ENCODE measurements around the gene SLCO1A2. TPM values are rescaled to one million over a fixed set of nuclear protein-coding genes. Genes with fewer than 3 reads are reported as not detected.

Gene SLCO1A2
- total RNA-seq, 1 experiment from 2014 or later = not detected

GRCh38 chr12:21252070-21252469, 82.6 kb downstream of the SLCO1A2 start:
- no peak for ATAC-seq
- no peak for TF ChIP-seq SIN3A (IDR thresholded peaks at IDR 0.05; ENCODE audit: borderline replicate concordance, insufficient read depth, low read depth, low read length)
- TF ChIP-seq, protein P1, sequence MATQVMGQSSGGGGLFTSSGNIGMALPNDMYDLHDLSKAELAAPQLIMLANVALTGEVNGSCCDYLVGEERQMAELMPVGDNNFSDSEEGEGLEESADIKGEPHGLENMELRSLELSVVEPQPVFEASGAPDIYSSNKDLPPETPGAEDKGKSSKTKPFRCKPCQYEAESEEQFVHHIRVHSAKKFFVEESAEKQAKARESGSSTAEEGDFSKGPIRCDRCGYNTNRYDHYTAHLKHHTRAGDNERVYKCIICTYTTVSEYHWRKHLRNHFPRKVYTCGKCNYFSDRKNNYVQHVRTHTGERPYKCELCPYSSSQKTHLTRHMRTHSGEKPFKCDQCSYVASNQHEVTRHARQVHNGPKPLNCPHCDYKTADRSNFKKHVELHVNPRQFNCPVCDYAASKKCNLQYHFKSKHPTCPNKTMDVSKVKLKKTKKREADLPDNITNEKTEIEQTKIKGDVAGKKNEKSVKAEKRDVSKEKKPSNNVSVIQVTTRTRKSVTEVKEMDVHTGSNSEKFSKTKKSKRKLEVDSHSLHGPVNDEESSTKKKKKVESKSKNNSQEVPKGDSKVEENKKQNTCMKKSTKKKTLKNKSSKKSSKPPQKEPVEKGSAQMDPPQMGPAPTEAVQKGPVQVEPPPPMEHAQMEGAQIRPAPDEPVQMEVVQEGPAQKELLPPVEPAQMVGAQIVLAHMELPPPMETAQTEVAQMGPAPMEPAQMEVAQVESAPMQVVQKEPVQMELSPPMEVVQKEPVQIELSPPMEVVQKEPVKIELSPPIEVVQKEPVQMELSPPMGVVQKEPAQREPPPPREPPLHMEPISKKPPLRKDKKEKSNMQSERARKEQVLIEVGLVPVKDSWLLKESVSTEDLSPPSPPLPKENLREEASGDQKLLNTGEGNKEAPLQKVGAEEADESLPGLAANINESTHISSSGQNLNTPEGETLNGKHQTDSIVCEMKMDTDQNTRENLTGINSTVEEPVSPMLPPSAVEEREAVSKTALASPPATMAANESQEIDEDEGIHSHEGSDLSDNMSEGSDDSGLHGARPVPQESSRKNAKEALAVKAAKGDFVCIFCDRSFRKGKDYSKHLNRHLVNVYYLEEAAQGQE (IDR thresholded peaks at IDR 0.05; ENCODE audit: insufficient read depth in 1 of 2, low read depth in 2 of 2, low read length in 1 of 2) = no peak
- no peak for TF ChIP-seq TCF7L2 (IDR thresholded peaks at IDR 0.05; ENCODE audit: low read depth, low read length)
- TF ChIP-seq, protein P2, sequence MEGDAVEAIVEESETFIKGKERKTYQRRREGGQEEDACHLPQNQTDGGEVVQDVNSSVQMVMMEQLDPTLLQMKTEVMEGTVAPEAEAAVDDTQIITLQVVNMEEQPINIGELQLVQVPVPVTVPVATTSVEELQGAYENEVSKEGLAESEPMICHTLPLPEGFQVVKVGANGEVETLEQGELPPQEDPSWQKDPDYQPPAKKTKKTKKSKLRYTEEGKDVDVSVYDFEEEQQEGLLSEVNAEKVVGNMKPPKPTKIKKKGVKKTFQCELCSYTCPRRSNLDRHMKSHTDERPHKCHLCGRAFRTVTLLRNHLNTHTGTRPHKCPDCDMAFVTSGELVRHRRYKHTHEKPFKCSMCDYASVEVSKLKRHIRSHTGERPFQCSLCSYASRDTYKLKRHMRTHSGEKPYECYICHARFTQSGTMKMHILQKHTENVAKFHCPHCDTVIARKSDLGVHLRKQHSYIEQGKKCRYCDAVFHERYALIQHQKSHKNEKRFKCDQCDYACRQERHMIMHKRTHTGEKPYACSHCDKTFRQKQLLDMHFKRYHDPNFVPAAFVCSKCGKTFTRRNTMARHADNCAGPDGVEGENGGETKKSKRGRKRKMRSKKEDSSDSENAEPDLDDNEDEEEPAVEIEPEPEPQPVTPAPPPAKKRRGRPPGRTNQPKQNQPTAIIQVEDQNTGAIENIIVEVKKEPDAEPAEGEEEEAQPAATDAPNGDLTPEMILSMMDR (IDR thresholded peaks at IDR 0.05) = no peak
- no peak for TF ChIP-seq POLR2AphosphoS5 (IDR thresholded peaks at IDR 0.05; ENCODE audit: low read depth, low read length)
- Histone ChIP-seq H3K4me1 (ENCODE audit: control insufficient read depth, insufficient read depth, low read length) (no peaks in the 10 kb centered on the region), H3K27ac (ENCODE audit: low read length) (no peak overlapping the region), H3K36me3 (ENCODE audit: control insufficient read depth, insufficient read depth, low read length) (no peaks in the 10 kb centered on the region), H3K27me3 (ENCODE audit: control insufficient read depth, insufficient read depth, low read length) (no peaks in the 10 kb centered on the region), H3K4me3 (ENCODE audit: low read depth in 2 of 2, low read length in 2 of 2) (no peak overlapping the region), H3K9me3 (ENCODE audit: control insufficient read depth, insufficient read depth, low read depth, low read length) (no peaks in the 10 kb centered on the region)
- no peak for DNase-seq (ENCODE audit: low read depth, low spot score)
- intact Hi-C loops (cut with micrococcal nuclease; ENCODE audit: unreplicated experiment) (no loop called here), in situ Hi-C loops (cut with HindIII; ENCODE audit: low pct_unique_long_range_greater_than_20kb, low sequenced_read_pairs) (no loop called here)
- no TSS peak for BruUV-seq (replicated peaks)
- POLR2A ChIA-PET = no interaction called here
- CTCF ChIA-PET = no interaction called here

GRCh38 chr12:21248679-21249078, 86.0 kb downstream of the SLCO1A2 start:
- Histone ChIP-seq H3K27ac (ENCODE audit: low read length) (no peak overlapping the region), H3K4me1 (ENCODE audit: control insufficient read depth, insufficient read depth, low read length) (no peaks in the 10 kb centered on the region), H3K27me3 (ENCODE audit: control insufficient read depth, insufficient read depth, low read length) (no peaks in the 10 kb centered on the region), H3K36me3 (ENCODE audit: control insufficient read depth, insufficient read depth, low read length) (no peaks in the 10 kb centered on the region), H3K9me3 (ENCODE audit: control insufficient read depth, insufficient read depth, low read depth, low read length) (no peaks in the 10 kb centered on the region), H3K4me3 (ENCODE audit: low read depth in 2 of 2, low read length in 2 of 2) (no peak overlapping the region)
- in situ Hi-C loops (cut with HindIII; ENCODE audit: low pct_unique_long_range_greater_than_20kb, low sequenced_read_pairs) = no loop called here
- DNase-seq (ENCODE audit: low read depth, low spot score) (no peak), ATAC-seq (no peak)
- intact Hi-C loops (cut with micrococcal nuclease; ENCODE audit: unreplicated experiment) = loop anchor here (5.0 kb wide), 1 partner anchor 434 kb away; no protein-coding TSS in a partner anchor
- CTCF ChIA-PET = no interaction called here
- TF ChIP-seq SIN3A (IDR thresholded peaks at IDR 0.05; ENCODE audit: borderline replicate concordance, insufficient read depth, low read depth, low read length) = no peak
- TF ChIP-seq, protein P2 (IDR thresholded peaks at IDR 0.05) = no peak
- TF ChIP-seq, protein P1 (IDR thresholded peaks at IDR 0.05; ENCODE audit: insufficient read depth in 1 of 2, low read depth in 2 of 2, low read length in 1 of 2) = no peak
- TF ChIP-seq POLR2AphosphoS5 (IDR thresholded peaks at IDR 0.05; ENCODE audit: low read depth, low read length) = no peak
- TF ChIP-seq TCF7L2 (IDR thresholded peaks at IDR 0.05; ENCODE audit: low read depth, low read length) = no peak
- POLR2A ChIA-PET = no interaction called here
- no TSS peak for BruUV-seq (replicated peaks)

All from Panc1 (cell line).